Erythroblast (primary cell): ENCODE results near the gene CACNA1I.

Source experiments
- GATA1 ChIP-seq: IDR thresholded peaks from 2 replicates; pipeline ENCODE4 v1.6.1; 2011; ENCODE audit warnings: low read depth, mild to moderate bottlenecking, control low read depth, low read length, moderate library complexity
- POLR2A ChIP-seq: IDR thresholded peaks from 2 replicates; pipeline ENCODE4 v1.6.1; 2011; ENCODE audit warnings: mild to moderate bottlenecking, low read length

DNA sequence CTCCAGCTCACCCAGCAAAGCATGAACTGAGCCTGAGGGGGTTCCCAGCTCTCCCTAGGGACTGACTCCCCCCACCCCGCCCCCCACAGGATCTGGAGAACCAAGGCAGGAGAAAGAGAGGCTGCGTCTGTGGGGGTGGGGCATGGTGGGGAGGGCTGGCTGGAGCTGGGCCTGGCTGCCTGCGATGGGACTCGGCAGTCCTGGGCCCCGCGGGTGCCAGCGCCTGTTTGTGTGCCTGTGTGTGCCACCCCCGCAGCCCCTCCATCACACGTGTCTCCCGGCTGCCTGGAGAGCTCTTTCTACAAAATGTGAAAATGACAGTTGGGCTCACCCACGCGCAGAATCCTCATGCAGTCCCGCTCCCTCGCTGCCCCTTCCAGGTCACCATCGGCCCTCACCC lies 46.8 kb downstream of the CACNA1I start:
- no peak for TF ChIP-seq POLR2A
- TF ChIP-seq GATA1: no peak
